Measurements from ENCODE around the gene SEC63.
"Not testable (repeated sequence)": the region's sequence is repeated elsewhere in the genome, so short reads cannot be mapped to it uniquely, and the experiment has no call there.

The SEC63 gene

DNA sequence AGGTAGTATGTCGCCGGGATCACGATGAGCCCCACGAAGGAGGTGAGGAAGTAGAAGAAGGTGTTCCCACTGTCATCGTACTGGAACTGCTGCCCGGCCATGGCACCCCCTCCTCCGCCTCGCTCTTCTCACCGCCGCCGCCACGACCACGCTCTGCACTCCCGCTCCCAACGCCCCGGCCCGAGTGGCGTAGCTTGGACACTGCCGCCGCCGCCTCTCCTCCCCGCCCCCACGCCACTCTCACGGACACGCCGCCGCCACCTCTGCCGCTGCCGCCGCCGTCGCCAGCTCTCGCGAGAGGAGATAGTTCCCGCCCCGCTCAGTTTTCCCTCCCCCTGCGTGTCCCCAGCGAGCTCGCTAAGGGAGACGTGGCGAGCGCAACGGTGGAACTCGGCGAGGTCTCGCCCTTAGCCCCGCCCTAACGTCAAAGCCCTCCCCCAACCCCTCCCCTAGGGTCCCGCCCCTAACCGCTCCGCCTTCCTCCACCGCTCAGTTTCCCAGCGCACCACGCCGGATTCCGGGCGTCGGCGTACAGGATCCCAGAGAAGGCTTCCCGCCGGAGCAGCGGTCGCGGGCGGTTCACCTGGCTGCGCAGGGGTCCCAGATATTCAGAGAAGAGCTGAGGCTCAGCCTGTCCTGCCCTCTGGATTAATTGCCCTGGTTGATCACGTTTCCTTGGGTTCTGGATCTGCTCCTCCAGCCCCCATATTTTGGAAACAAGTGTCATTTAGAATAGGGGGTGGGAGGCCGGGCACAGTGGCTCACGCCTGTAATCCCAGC, at the start of gene SEC63:
SEC63 (minus strand) TSS at position 300 of the 780 bp plus-strand sequence; CDS start at position 101, 199 bp downstream.
- DNase-seq (ENCODE audit: low spot score) = peak; percentile 98

DNA sequence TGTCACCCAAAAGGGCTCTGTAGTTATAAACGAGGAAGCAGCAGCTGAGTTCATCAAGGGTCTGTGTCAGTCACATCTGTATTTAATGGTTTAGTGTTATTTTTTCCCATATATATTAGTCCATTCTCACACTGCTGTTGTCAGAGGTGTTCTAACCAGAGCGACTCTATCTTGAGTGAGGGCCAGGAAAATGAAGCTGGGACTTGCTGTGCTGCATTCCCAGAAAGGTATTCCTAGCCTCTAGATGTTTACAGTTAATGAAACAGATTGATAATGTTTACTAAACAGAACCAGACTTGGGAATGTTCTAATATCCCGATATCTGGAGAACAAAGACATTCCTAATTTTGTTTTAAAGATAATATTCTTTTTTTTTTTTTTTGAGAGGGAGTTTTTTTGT, 48.0 kb upstream of the SEC63 start:
- DNase-seq (ENCODE audit: low spot score) = no peak

DNA sequence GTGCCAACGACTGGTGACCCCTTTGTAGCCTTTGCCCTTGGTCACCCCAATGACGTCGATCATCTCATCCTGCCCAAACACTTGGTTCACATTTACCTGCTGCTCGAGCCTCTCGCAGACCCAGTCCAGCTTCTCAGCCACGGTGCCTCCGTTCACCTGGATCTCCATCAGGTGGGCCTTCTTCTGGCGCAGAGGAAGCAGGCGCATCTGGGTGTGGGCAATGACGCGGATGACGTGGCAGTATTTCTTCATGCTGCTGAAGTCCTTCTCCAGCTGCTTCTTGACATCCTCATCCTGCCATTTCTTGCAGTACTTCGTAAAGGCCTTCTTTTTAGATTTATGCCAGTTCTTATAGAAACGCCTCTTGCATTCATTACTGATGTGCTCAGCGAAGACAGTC, 46.9 kb upstream of the SEC63 start:
- DNase-seq (ENCODE audit: low spot score) = no peak

DNA sequence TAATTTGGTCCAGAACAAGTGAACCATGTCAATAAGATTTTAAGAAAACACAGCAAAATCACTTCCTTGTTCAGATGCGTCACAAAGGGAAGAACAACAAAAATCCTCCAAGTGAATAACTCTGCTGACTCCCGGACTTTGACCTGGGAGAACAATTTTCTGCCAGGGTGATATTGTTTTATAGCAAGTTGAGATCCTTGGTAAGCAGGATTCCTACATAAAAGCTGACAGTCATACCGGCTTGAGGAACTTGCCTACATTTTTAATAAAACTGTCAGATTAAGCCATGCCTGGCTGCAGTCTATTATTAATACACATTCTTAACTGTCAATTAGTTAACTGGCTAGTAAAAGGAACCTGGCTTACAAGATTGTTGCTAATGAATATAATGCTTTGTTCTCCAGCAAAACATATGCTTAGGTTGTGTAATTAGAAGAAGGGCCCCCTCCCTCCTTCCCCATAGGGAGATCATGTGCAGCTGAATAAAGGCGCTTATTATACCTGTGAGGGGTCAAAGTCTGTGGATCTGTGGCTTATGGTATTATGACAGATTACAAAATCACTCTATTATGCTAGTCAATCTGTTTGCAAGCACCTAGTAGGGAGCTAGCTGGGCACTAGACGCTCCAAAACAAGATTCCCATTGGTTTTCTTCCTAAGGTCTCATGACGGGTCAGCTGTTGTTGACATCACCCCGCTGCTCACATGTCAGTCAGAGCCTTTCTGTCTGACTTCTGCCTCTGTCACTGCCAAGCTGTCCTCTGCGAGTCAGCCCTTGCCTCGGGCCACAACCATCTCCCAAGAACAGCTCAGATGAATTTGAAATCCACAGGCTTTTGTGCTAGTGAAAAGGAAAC, 44.6 kb upstream of the SEC63 start:
- DNase-seq (ENCODE audit: low spot score) = no peak

DNA sequence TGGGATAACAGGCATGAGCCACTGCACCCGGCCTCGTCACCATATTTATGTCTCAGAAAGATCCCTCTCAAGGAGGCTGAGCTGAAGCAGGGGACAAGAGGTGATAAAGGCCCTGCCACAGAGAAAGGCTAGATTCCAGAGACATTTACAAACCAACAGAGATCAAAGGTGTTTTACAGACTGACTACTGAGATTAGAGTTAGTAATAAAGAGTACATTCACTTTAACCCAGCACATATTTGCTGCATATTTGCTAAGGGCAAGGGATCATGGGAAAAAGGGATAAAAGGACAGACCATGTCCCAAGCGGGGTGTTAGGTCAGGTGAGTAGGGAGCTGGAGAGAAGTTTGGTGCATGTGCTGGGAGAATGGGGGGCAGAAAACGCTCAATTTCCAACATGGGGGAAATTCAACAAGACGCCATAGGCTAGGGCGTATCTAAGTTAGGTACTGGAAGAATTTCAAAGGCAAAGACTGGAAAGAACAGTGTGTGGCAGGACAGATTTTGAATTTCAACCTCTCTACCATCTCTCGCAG, 43.8 kb upstream of the SEC63 start:
- no peak for DNase-seq (ENCODE audit: low spot score)

DNA sequence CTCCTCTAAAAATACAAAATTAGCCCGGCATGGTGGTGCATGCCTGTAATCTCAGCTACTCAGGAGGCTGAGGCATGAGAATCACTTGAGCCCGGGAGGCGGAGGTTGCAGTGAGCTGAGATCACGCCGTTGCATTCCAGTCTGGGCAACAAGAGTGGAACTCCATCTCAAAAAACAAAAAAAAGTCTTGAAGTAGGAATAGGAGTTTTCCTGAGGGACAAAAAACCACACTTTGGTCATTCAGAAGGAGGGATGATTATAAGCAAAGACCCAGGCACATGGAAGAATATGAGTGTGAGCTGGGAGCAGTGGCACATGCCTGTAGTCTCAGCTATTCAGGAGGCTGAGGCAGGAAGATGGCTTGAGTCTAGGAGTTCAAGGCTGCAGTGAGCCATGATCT, 42.3 kb upstream of the SEC63 start:
- DNase-seq (ENCODE audit: low spot score) = not testable (repeated sequence)

- DNase-seq (ENCODE audit: low spot score) = no peak
Measured at GRCh38 chr6:107999341-107999740, 41.3 kb upstream of the SEC63 start.

DNA sequence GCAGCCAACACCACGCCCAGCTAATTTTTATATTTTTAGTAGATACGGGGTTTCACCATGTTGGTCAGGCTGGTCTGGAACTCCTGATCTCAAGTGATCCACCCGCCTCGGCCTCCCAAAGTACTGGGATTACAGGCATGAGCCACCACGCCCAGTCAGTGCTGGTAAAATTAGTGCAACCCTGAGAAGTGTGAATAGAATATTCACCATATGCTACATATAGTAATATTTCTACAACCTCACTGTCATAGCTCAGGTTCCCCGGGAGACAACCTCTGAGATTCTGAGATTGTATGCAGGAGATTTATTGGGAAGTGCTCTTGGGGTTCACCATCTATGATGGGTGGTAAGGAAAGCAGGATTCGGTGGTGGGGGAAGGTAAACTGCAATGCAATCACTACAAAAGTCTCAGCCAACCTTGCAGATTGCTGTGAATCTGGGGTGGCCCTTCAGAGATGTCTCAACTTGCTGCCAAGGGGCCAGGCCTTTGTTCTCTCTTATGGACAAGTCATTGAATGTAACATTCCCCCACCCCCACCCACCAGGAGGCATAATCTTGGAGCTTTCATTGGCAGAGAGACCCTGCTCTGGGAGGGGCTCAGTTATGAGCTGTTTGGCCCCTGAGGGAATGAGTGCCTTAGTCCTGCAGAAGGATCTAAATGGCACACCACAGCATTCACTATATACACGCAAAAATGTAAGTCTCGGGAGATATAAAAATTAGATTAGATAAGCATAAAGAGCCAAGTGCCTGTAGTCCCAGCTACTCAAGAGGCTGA, 34.0 kb upstream of the SEC63 start:
- DNase-seq (ENCODE audit: low spot score) = no peak

- no peak for DNase-seq (ENCODE audit: low spot score)
Measured at GRCh38 chr6:107991061-107991460, 33.1 kb upstream of the SEC63 start.

- not testable (repeated sequence) for DNase-seq (ENCODE audit: low spot score)
Measured at GRCh38 chr6:107990587-107990986, 32.6 kb upstream of the SEC63 start.

GRCh38 chr6:107989166-107990094, 31.4 kb upstream of the SEC63 start:
- no peak for DNase-seq (ENCODE audit: low spot score)

GRCh38 chr6:107988570-107988969, 30.6 kb upstream of the SEC63 start:
- DNase-seq (ENCODE audit: low spot score) = no peak

DNA sequence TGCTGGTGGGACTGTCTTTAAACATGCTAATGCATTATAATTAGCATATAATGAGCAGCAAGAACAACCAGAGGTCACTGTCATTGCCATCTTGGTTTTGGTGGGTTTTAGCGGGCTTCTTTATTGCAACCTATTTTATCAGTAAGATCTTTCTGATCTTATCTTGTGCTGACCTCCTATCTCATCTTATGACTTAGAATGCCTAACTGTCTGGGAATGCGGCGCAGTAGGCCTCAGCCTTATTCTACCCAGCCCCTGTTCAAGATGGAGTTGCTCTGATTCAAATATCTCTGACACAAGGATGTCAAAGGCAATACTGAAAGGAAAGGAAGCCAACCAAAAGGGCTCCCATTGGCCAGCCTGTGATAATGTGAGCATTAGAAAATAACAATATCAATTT, 29.8 kb upstream of the SEC63 start:
- DNase-seq (ENCODE audit: low spot score) = no peak

- DNase-seq (ENCODE audit: low spot score) = no peak
Measured at GRCh38 chr6:107985701-107986100, 27.7 kb upstream of the SEC63 start.

GRCh38 chr6:107983811-107984210, 25.8 kb upstream of the SEC63 start:
- DNase-seq (ENCODE audit: low spot score) = no peak

GRCh38 chr6:107982486-107982885, 24.5 kb upstream of the SEC63 start:
- DNase-seq (ENCODE audit: low spot score) = no peak

GRCh38 chr6:107981695-107982094, 23.7 kb upstream of the SEC63 start:
- no peak for DNase-seq (ENCODE audit: low spot score)

DNA sequence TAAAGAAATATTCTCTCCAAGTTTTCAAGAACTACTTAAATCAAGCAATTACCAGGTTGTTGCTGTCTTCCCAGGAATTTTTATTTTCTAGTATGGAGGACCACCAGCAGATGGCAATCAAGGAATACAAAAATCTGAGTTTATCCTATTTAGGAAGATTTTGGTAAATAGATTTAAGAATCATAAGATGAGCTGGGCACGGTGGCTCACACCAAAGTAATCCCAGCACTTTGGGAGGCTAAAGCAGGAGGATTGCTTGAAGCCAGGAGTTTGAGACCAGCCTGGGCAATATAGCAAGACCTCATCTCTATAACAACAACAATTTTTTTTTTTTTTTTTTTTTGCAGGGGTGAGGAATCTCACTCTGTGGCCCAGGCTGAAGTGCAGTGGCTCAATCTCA, 19.3 kb upstream of the SEC63 start:
- no peak for DNase-seq (ENCODE audit: low spot score)

DNA sequence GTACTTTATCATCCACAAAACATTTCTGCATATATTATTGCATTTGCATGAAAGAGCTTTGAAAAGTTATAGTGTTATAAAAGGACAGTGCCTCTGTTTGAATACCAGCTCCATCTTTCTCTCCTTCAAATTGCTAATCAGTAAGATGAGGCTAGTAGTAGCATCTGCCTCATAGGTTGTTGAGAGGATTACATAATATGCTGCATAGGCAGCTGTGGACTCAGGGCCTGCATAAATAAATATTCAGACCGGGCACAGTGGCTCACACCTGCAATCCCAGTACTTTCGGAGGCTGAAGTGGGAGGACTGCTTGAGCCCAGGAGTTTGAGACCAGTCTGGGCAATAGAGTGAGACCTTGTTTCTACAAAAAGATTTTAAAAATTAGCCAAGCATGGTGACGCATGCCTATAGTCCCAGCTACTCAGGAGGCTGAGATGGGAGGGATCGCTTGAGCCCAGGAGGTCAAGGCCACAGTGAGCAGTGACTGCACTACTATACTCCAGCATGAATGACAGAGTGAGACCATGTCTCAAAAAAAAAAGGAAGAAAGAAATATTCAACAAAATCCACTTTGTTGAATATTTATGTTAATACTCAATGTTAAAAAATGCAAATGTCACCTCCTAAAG, 18.3 kb upstream of the SEC63 start:
- no peak for DNase-seq (ENCODE audit: low spot score)

DNA sequence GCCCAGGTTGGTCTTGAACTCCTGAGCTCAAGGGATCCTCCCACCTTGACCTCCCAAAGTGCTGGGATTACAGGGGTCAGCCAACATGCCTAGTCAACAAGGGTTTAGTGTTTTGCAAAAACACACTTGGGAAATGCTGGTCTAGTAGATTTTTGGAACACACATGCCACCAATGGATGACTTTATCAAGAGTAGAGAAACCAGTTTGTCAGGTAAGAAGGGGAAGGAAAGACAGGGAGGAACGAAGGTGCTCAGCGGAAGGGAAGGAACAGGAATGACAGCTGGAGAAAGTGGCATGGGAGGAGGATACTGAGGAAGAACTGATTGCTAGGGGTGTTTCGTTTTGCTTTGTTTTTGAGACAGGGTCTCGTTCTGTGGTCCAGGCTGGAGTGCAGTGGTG, 15.6 kb upstream of the SEC63 start:
- DNase-seq (ENCODE audit: low spot score) = no peak
